Adrenal gland (tissue), 12 donors: ENCODE results near the gene CKB. TPM values are rescaled to one million over a fixed set of nuclear protein-coding genes. Genes with fewer than 3 reads are reported as not detected.

Experiments used
- DNase-seq, 7 donors: peaks; one replicate each; pipeline ENCODE4 v3.0.0-alpha.2; 2019 to 2020
- H3K27ac ChIP-seq, 5 donors: fragments of 200-600 bp; sonication (generic) in 4 of 5; 1 replicate in 3 of 5; 2 replicates in 2 of 5; pipeline versions ENCODE4 v1.5.1 to v1.8.0; 2016 to 2020; ENCODE audit warnings: mild to moderate bottlenecking in 1 of 5
- H3K27me3 ChIP-seq: fragments of 200-600 bp; 2 replicates; pipeline ENCODE4 v1.8.0; 2021
- H3K36me3 ChIP-seq, 2 donors: fragments of 200-600 bp; replicated peaks in 1 of 2; 1 replicate in 1 of 2; 2 replicates in 1 of 2; pipeline versions ENCODE4 v1.5.1 to v1.8.0; 2018 to 2022
- H3K4me1 ChIP-seq, 2 donors: fragments of 200-600 bp; replicated peaks in 1 of 2; 1 replicate in 1 of 2; 2 replicates in 1 of 2; pipeline versions ENCODE4 v1.5.1 to v1.8.0; 2018 to 2021
- H3K4me3 ChIP-seq, 4 donors: fragments of 200-600 bp; sonication (generic) in 3 of 4; one replicate each; pipeline ENCODE4 v1.5.1; 2016 to 2018
- H3K9me3 ChIP-seq, 3 donors: fragments of 200-600 bp; sonication (generic) in 1 of 3; replicated peaks in 1 of 3; 1 replicate in 2 of 3; 2 replicates in 1 of 3; pipeline versions ENCODE4 v1.5.1 to v1.8.0; 2016 to 2021
- POLR2A ChIP-seq, 2 donors: fragments of 450-650 bp; IDR thresholded peaks; one replicate each; pipeline ENCODE4 v1.6.1; 2017; ENCODE audit warnings: antibody characterized with exemption in 2 of 2, mild to moderate bottlenecking in 2 of 2, moderate library complexity in 1 of 2
- WGBS, 4 donors: extraction: QIAGEN DNeasy Blood & Tissue Kit in 2 of 4; methylation state at CpG; one replicate each; pipeline versions ENCODE4 v1.1.5 to v1.1.7; 2013 to 2017; 5-methylcytosine and 5-hydroxymethylcytosine counted together
- intact Hi-C, 2 donors: fragments of 100-400 bp; cut with DNase I; formaldehyde crosslinking; loops; one replicate each; pipeline versions ENCODE4 v1.14.1 to v1.15.0; 2022 to 2023
- polyA plus RNA-seq, 3 donors: library from polyadenylated mRNA; stranded (reverse); fragments of 200-250 nt in 2 of 3; fragments of 350-450 nt in 1 of 3; fragmentation: Illumina TruSeq in 1 of 3; extraction: RNeasy Lipid Tissue Mini Kit (QIAGEN cat#74804) in 1 of 3; gene quantifications; one replicate each; pipeline ENCODE4 v1.2.3, GENCODE V29; 2013 to 2014
- total RNA-seq, 9 donors: library from RNA; depleted of rRNA in 4 of 9; stranded (reverse); fragments of >200 nt in 4 of 9; fragments of 120-200 nt in 1 of 9; fragmentation: NEBNext Ultra II Directional in 1 of 9; extraction: Animal tissue kit (Norgen Biotek cat#: 25700) in 1 of 9; gene quantifications; one replicate each; pipeline versions ENCODE4 v1.1.0 to v1.2.4, GENCODE V29; 2013 to 2023
- TF ChIP-seq, protein P1 (sequence below), 6 experiments: fragments of 450-650 bp in 4 of 6; fragments of 200-600 bp in 2 of 6; sonication (generic) in 1 of 6; IDR thresholded peaks; 1 replicate in 5 of 6; 2 replicates in 1 of 6; pipeline versions ENCODE4 v1.5.1 to v1.8.0; 2016 to 2021; ENCODE audit warnings: antibody characterized with exemption in 6 of 6, mild to moderate bottlenecking in 2 of 6, moderate library complexity in 1 of 6
- donor health status: healthy with polysubstance abuse.
- donor health status: Bipolar disorder and iron deficiency.
- donor health status: DM: yes; HTN: yes; CAD: no.
- donor health status: DM: no; HTN: no; CAD: no.
- donor health status: DM: no; HTN: no; CAD: no.
- donor health status: DM: yes; HTN: yes; CAD: no.

CKB gene
- total and polyA plus RNA-seq, 12 donors: 11.0 to 410 (median 198) TPM

DNA sequence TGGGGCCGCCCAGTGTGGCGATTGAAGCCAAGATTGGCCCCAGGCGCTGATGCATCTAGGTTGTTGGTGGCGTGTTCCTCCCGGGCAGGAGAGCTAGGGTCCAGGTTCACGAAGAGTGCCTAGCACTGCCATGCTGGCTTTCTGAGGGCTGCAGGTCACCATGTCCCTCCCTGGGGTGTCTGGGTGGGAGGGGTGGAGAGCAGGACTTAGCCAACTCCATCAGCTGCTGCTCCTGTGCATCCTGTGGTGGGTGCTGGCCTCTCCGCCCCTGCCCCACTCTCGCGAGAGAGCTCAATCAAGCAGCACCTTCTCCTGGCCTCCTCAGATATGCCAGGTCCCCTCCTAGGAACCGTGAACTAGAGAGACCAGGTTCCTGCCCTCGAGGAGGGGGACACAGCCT lies 8.2 kb upstream of the CKB start:
- TF ChIP-seq, protein P1, sequence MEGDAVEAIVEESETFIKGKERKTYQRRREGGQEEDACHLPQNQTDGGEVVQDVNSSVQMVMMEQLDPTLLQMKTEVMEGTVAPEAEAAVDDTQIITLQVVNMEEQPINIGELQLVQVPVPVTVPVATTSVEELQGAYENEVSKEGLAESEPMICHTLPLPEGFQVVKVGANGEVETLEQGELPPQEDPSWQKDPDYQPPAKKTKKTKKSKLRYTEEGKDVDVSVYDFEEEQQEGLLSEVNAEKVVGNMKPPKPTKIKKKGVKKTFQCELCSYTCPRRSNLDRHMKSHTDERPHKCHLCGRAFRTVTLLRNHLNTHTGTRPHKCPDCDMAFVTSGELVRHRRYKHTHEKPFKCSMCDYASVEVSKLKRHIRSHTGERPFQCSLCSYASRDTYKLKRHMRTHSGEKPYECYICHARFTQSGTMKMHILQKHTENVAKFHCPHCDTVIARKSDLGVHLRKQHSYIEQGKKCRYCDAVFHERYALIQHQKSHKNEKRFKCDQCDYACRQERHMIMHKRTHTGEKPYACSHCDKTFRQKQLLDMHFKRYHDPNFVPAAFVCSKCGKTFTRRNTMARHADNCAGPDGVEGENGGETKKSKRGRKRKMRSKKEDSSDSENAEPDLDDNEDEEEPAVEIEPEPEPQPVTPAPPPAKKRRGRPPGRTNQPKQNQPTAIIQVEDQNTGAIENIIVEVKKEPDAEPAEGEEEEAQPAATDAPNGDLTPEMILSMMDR (IDR thresholded peaks at IDR 0.05): no peak
- TF ChIP-seq POLR2A (IDR thresholded peaks at IDR 0.05): no peak
- Histone ChIP-seq H3K36me3 (no peaks in the 10 kb centered on the region), H3K4me1 (peaks cover 25 to 44% of the 10 kb centered on the region in 2 donors), H3K27me3 (no peaks in the 10 kb centered on the region), H3K4me3 (no peak overlapping the region), H3K27ac (no peak overlapping the region), H3K9me3 (no peaks in the 10 kb centered on the region)
- no peak for DNase-seq
- WGBS, 4 donors: 86 to 93% (median 92%) methylated on average over 3 to 11 of the region's 11 CpGs
- intact Hi-C loops: no loop called here

GRCh38 chr14:103530390-103530789 lies 7.8 kb upstream of the CKB start:
- Histone ChIP-seq H3K36me3 (no peaks in the 10 kb centered on the region), H3K9me3 (no peaks in the 10 kb centered on the region), H3K4me3 (no peak overlapping the region), H3K27me3 (no peaks in the 10 kb centered on the region), H3K27ac (no peak overlapping the region), H3K4me1 (peaks cover 26 to 44% of the 10 kb centered on the region in 2 donors)
- no peak for DNase-seq
- intact Hi-C loops: no loop called here
- WGBS, 4 donors: 57 to 81% (median 57%) methylated on average over 3 to 7 of the region's 7 CpGs
- TF ChIP-seq, protein P1 (IDR thresholded peaks at IDR 0.05): no peak
- no peak for TF ChIP-seq POLR2A (IDR thresholded peaks at IDR 0.05)

- Histone ChIP-seq H3K36me3 (no peaks in the 10 kb centered on the region), H3K4me1 (peaks cover 26 to 44% of the 10 kb centered on the region in 2 donors), H3K27me3 (no peaks in the 10 kb centered on the region), H3K27ac (peak overlapping the region in 4 of 5 donors; percentile 57 to 88 (median 86)), H3K9me3 (no peaks in the 10 kb centered on the region), H3K4me3 (peak overlapping the region; percentile 21 to 96 (median 92))
- no peak for DNase-seq
- TF ChIP-seq, protein P1 (IDR thresholded peaks at IDR 0.05): no peak
- TF ChIP-seq POLR2A (IDR thresholded peaks at IDR 0.05): no peak
- intact Hi-C loops: no loop called here
- 43 to 51% (median 47%) methylated on average over 11 to 42 of the region's 42 CpGs for WGBS, 4 donors
Observed at GRCh38 chr14:103529383-103530365, 7.0 kb upstream of the CKB start.

GRCh38 chr14:103528587-103529382 lies 6.2 kb upstream of the CKB start, which contains the start of gene TRMT61A:
Gene TRMT61A, plus strand, starts transcription at chr14:103529196. Its CDS starts 783 bp downstream, at chr14:103529979.
- intact Hi-C loops: no loop called here
- WGBS, 4 donors: 0 to 2% (median 1%) methylated on average over 2 to 67 of the region's 70 CpGs; no CpG with 5 or more reads in 1 of the 4 donors
- H3K4me1 ChIP-seq: peaks cover 26 to 44% of the 10 kb centered on the region in 2 donors

More at GRCh38 chr14:103528587-103529382, 6.2 kb upstream of the CKB start, which contains the start of gene TRMT61A:
- H3K4me3 ChIP-seq: peak within 1 kb of the TSS; percentile 49 to 96 (median 92)
- H3K9me3 ChIP-seq: no peaks in the 10 kb centered on the region
- peak within 1 kb of the TSS; percentile 41 to 88 (median 84) for H3K27ac ChIP-seq
- peak; percentile 89 to 95 (median 91) for DNase-seq
- H3K36me3 ChIP-seq: no peaks in the 10 kb centered on the region
- TF ChIP-seq, protein P1 (IDR thresholded peaks at IDR 0.05): no peak
- TF ChIP-seq POLR2A (IDR thresholded peaks at IDR 0.05): peak; percentile 7 to 60
- H3K27me3 ChIP-seq: no peaks in the 10 kb centered on the region
